ENCODE results near the gene NLRP3.

- no peak for TF ChIP-seq CTCF (IDR thresholded peaks at IDR 0.05; ENCODE audit: low read depth, low read length, missing input control)
- no peak for TF ChIP-seq YY1 (IDR thresholded peaks at IDR 0.05)
- no peak for TF ChIP-seq HNF4G (IDR thresholded peaks at IDR 0.05)
- no peak for TF ChIP-seq RAD21 (IDR thresholded peaks at IDR 0.05)
- no peak for TF ChIP-seq JUND (IDR thresholded peaks at IDR 0.05)
- TF ChIP-seq SP1 (IDR thresholded peaks at IDR 0.05): no peak
- TF ChIP-seq MAX (IDR thresholded peaks at IDR 0.05): no peak
- TF ChIP-seq REST (IDR thresholded peaks at IDR 0.05): no peak
- no peak for TF ChIP-seq NR2F2 (IDR thresholded peaks at IDR 0.05)
- no peak for TF ChIP-seq TAF1 (conservative IDR thresholded peaks at IDR 0.05)
- TF ChIP-seq GABPA (IDR thresholded peaks at IDR 0.05 in 1 of 2, conservative IDR thresholded peaks at IDR 0.05 in 1 of 2): no peak
- TF ChIP-seq ATF3 (IDR thresholded peaks at IDR 0.05): no peak
Measured at GRCh38 chr1:247491328-247491727, 75.4 kb downstream of the NLRP3 start.
